ENCODE measurements around the gene ELF2. TPM values are rescaled to one million over a fixed set of nuclear protein-coding genes. Genes with fewer than 3 reads are reported as not detected.

ELF2 gene
- total RNA-seq, 1 experiment from 2014 or later: 44.6 TPM

- Mint-ChIP-seq H3K27ac (peak overlapping the region; percentile 89), H3K27me3 (ENCODE audit: low read depth) (no peaks in the 10 kb centered on the region), H3K4me3 (no peak overlapping the region), H3K36me3 (peaks cover 24% of the 10 kb centered on the region), H3K9me3 (peaks cover 21% of the 10 kb centered on the region), H3K4me1 (peaks cover 76% of the 10 kb centered on the region)
- ATAC-seq: peak; percentile 68
- TF ChIP-seq MXD4 (CRISPR knock-in tag; IDR thresholded peaks at IDR 0.05; ENCODE audit: borderline replicate concordance): no peak
- TF ChIP-seq ZNF423 (CRISPR knock-in tag; IDR thresholded peaks at IDR 0.05): no peak
- TF ChIP-seq ZNF671 (CRISPR knock-in tag; IDR thresholded peaks at IDR 0.05): no peak
- TF ChIP-seq CREM (CRISPR knock-in tag; IDR thresholded peaks at IDR 0.05): no peak
- TF ChIP-seq HMGXB4 (CRISPR knock-in tag; IDR thresholded peaks at IDR 0.05): no peak
- no peak for TF ChIP-seq E2F5 (CRISPR knock-in tag; IDR thresholded peaks at IDR 0.05)
- no peak for TF ChIP-seq ZNF219 (CRISPR knock-in tag; IDR thresholded peaks at IDR 0.05; ENCODE audit: borderline replicate concordance)
- no peak for TF ChIP-seq NR1H2 (CRISPR knock-in tag; IDR thresholded peaks at IDR 0.05)
- TF ChIP-seq SMAD4 (CRISPR knock-in tag; IDR thresholded peaks at IDR 0.05): no peak
- DNase-seq (ENCODE audit: low spot score): peak; percentile 43
- CTCF ChIA-PET: interaction anchor here (0.6 to 2.3 kb wide), 4 partner anchors 10 to 114 kb away, joined by 3 to 8 read pairs (median 5); no protein-coding TSS in a partner anchor
- POLR2A ChIA-PET: no interaction called here
These were observed 32.7 kb downstream of the ELF2 start for GRCh38 chr4:139144161-139144859.

GRCh38 chr4:139142980-139143379, 34.0 kb downstream of the ELF2 start:
- ChIA-PET CTCF (interaction anchor here (1.6 to 2.3 kb wide), 2 partner anchors 11 to 112 kb away, joined by 3 to 8 read pairs; no protein-coding TSS in a partner anchor), POLR2A (no interaction called here)
- H3K4me1 Mint-ChIP-seq: peaks cover 68% of the 10 kb centered on the region
- H3K9me3 Mint-ChIP-seq: peaks cover 21% of the 10 kb centered on the region
- H3K27me3 Mint-ChIP-seq (ENCODE audit: low read depth): no peaks in the 10 kb centered on the region
- H3K4me3 Mint-ChIP-seq: no peak overlapping the region
- peaks cover 27% of the 10 kb centered on the region for H3K36me3 Mint-ChIP-seq
- H3K27ac Mint-ChIP-seq: peak overlapping the region; percentile 44; the same call in 1 of the 2 replicates
- no peak for DNase-seq (ENCODE audit: low spot score)
- no peak for ATAC-seq
- TF ChIP-seq ZNF138 (CRISPR knock-in tag; conservative IDR thresholded peaks at IDR 0.05) (no peak), RELA (CRISPR knock-in tag; IDR thresholded peaks at IDR 0.05; ENCODE audit: borderline replicate concordance) (no peak), SOX15 (CRISPR knock-in tag; IDR thresholded peaks at IDR 0.05) (no peak), TEAD4 (CRISPR knock-in tag; IDR thresholded peaks at IDR 0.05) (no peak), CREM (CRISPR knock-in tag; IDR thresholded peaks at IDR 0.05) (no peak), NR2C2 (CRISPR knock-in tag; IDR thresholded peaks at IDR 0.05) (no peak), NFYB (CRISPR knock-in tag; conservative IDR thresholded peaks at IDR 0.05; ENCODE audit: low read depth) (no peak), NR1H2 (CRISPR knock-in tag; IDR thresholded peaks at IDR 0.05) (no peak), HMGXB4 (CRISPR knock-in tag; IDR thresholded peaks at IDR 0.05) (no peak)

GRCh38 chr4:139142087-139142486, 34.9 kb downstream of the ELF2 start:
- ChIA-PET POLR2A (no interaction called here), CTCF (interaction anchor here (1.6 kb wide), 1 partner anchor 112 kb away, joined by 3 read pairs; no protein-coding TSS in a partner anchor)
- no peak for ATAC-seq
- Mint-ChIP-seq H3K4me3 (no peak overlapping the region), H3K4me1 (peaks cover 64% of the 10 kb centered on the region), H3K27ac (no peak overlapping the region; the same call in 1 of the 2 replicates), H3K27me3 (ENCODE audit: low read depth) (no peaks in the 10 kb centered on the region), H3K36me3 (peaks cover 33% of the 10 kb centered on the region), H3K9me3 (peaks cover 24% of the 10 kb centered on the region)
- no peak for DNase-seq (ENCODE audit: low spot score)
- no peak for TF ChIP-seq ZNF219 (CRISPR knock-in tag; IDR thresholded peaks at IDR 0.05; ENCODE audit: borderline replicate concordance)
- TF ChIP-seq NFYB (CRISPR knock-in tag; conservative IDR thresholded peaks at IDR 0.05; ENCODE audit: low read depth): no peak
- no peak for TF ChIP-seq NR3C1 (CRISPR knock-in tag; conservative IDR thresholded peaks at IDR 0.05; ENCODE audit: low read depth)
- TF ChIP-seq ATF6 (CRISPR knock-in tag; IDR thresholded peaks at IDR 0.05): no peak
- TF ChIP-seq CREB1 (CRISPR knock-in tag; IDR thresholded peaks at IDR 0.05): no peak
- no peak for TF ChIP-seq SMAD3 (CRISPR knock-in tag; IDR thresholded peaks at IDR 0.05; ENCODE audit: borderline replicate concordance)
- TF ChIP-seq GTF2I (CRISPR knock-in tag; conservative IDR thresholded peaks at IDR 0.05): no peak
- no peak for TF ChIP-seq ZSCAN18 (CRISPR knock-in tag; IDR thresholded peaks at IDR 0.05)
- TF ChIP-seq ETV6 (CRISPR knock-in tag; IDR thresholded peaks at IDR 0.05): no peak
- no peak for TF ChIP-seq E2F5 (CRISPR knock-in tag; IDR thresholded peaks at IDR 0.05)
- no peak for TF ChIP-seq KAT7 (CRISPR knock-in tag; IDR thresholded peaks at IDR 0.05; ENCODE audit: borderline replicate concordance)

Measured in WTC11 (cell line).